HG03064 (cell line): Measurements from ENCODE around the gene ZMAT3.
"Not testable (repeated sequence)": the region's sequence is repeated elsewhere in the genome, so short reads cannot be mapped to it uniquely, and the experiment has no call there.

Source experiments
- ATAC-seq: cut with Tn5 transposase; IDR thresholded peaks from one replicate; pipeline ENCODE4 v1.9.1; 2021; ENCODE audit warnings: low read depth; ENCODE audit not compliant: unreplicated experiment

The ZMAT3 gene, protein sequence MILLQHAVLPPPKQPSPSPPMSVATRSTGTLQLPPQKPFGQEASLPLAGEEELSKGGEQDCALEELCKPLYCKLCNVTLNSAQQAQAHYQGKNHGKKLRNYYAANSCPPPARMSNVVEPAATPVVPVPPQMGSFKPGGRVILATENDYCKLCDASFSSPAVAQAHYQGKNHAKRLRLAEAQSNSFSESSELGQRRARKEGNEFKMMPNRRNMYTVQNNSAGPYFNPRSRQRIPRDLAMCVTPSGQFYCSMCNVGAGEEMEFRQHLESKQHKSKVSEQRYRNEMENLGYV

DNA sequence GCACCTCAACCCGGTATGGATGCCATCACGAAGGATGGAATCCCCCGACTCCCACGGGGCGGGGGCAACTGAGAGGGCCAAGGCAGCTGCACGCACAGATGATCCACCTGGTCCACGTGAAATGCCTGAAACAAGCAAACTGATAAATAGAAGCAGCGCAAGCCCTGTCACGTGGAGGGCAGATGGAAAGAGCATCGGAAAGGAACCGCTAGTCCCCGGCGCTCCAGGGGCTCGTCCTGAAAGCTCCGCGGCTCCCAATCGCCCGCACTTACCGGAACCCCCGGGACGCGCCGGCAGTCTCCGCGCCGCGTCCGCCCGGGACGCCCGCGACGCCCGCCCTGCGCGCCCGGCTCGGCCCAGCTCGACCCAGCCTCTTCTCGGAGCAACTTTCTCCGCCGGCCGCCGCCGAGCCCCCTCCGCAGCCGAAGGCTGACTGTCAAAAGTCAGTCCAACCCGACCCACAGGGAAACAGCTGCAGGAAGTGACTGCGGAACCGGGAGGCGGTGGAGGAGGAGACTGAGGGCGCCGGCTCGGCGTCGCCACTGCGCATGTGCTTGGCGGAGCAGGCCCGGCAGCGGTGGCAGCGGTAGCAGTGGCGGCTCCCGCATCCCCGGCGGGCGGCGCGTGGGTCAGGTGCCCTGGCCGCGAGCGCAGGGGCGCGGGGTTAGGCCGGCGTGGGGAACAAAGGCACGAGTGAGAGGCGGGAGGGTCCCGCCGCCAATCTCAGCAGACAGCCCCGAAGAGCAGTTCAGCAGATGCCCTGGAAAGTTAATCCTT is at the start of gene ZMAT3:
Gene ZMAT3, minus strand, starts transcription at position 487 of the 777 bp plus-strand sequence. CDS start 4,057 bp downstream, outside the sequence.
- ATAC-seq: peak; percentile 50

DNA sequence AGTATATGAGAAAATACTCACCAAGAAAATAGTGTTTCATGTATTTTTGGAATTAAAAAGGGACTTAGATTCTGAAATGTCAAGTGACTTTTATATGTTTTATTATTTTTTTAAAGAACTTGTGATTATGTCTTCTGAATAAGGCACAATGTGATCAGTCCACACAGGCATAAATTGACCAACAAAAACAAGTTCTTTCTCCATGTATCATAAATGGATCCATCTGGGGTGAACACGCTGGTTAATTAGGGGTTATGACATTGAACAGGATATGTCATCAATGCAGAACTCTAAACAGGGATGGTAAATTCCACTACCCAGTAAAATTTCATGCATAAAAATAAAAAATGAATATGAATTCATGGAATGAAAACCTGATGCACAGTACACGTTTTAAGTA is 45.2 kb upstream of the ZMAT3 start:
- ATAC-seq: no peak

DNA sequence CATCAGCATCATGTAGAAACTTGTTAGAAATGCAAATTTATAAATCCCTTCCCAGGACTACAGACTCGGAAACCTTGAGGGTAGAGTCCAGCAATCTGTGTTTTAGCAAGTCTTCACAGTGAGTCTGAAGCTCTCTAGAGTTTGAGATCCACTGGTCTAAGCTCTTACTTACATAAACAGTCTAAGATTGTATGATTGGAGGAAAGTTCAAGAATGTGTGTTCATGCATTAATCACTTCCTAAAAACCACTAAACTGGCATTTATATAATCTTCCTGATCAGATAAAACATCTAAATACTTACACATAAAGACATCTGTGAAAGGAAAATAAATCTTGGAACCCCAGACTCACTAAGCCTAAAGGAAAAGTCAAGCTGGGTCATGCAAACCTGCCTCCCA is 43.8 kb upstream of the ZMAT3 start:
- ATAC-seq: not testable (repeated sequence)

DNA sequence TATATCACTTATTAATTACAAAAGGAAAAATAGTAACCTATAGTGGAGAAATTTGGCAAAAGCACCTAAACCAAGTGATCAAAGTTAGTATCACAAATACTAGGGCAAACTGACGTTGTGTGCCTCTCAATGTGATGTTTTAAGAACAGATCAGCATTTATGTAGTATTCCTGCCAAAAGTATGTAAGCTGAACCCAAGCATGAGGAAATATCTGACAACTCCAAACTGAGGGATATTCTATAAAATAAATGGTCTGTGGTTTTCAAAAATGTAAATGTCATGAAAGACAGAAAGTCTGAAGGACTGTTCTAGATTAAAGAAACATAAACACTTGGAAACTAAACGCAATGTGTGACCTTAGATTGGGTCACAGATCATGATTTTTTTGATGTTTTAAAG is 42.3 kb upstream of the ZMAT3 start:
- no peak for ATAC-seq

DNA sequence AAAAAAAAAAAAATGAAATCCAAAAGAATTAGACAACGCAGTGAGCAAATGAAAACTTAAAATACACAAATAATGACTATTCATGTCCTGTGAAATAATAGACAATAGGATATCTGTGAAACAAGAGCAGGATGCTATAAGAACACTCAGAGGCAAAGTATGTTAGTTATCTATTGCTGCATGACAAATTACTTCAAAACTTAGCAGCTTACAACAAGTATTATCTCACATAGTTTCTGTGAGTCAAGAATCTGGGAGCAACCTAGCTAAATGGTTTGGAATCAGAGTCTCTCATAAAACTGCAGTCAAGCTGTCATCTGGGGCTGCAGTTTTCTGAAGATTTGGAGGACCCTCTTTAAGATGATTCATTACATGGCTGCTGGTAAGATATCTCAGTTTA is 36.5 kb upstream of the ZMAT3 start:
- no peak for ATAC-seq

DNA sequence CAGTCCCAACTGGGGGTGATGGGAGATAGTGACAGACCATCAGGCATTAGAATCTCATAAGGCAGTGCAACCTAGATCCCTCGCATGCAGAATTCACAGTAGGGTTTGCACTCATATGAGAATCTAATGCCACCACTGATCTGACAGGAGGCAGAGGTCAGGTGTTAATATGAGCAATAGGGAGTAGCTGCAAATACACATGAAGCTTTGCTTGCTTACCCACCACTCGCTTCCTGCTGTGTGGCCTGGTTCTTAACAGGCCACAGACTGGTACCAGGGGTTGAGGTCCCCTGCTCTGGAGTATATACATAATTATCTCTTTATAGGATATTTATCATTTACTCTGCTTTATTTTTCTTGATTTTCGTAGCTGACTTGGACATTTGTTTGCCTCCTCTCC is 36.0 kb upstream of the ZMAT3 start:
- ATAC-seq: no peak

DNA sequence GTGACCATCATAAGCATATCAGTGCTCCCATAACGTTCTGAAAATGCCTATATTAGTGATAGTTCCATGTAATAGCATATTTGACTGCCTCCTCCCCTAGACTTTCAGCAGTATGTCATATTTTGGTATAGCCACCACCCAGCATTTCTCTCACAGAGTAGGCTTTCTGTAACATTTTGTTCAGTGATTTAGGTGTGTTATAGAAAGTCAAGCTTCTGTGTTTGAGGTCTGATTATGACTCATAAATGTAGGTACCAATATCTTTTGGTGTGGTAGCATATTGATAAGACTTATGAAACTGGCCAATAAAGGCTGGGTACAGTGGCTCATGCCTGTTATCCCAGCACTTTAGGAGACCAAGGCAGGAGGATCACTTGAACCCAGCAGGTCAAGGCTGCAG is 34.3 kb upstream of the ZMAT3 start:
- no peak for ATAC-seq

DNA sequence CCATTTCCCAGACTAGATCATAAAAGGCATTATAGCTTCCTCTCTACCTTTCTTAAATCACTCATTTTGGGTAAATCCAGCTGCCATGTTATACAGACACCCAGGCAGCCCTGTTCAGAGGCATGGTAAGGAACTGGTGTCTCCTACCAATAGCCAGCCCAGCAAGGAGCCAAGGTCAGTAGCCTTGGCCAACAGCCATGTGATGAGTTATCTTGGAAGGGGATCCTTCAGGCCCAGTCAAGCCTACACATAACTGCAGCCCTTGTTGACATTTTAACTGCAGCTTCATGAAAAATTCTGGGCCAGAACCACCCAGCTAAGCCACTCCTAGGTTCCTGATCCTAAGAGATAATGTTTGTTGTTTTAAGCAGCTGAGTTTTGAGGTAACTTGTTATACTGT is 29.0 kb upstream of the ZMAT3 start:
- no peak for ATAC-seq

DNA sequence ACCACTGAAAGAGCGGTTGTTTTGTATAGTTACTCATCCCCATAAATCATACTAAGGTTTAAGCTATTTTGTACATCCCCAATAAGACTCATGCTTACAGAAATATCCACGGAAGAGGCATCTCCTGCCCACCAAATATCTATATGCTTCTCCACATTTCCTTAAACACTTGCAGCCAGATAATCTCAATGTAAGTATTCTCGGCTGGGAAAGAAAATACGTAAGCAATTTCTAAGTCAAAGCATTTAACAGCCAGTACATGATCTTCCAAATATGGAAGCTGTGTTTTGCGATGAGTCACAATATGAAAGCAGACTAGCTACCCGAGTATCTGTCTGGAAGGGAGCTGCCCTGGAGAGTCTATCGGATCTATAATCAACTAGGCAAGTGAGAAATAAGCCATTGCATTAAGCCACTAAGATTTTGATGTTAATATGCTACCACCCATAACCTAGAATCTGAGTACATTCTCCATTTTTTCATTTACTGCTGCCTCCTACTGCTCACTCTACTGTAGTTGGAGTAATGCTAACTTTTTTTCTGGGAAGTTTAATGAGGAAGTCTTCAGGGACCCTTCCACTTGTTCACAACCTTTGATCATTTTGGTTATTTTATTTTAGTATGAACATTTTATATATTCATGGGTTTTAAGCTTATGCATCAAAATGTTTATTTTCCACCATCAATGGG is 26.9 kb upstream of the ZMAT3 start:
- no peak for ATAC-seq

DNA sequence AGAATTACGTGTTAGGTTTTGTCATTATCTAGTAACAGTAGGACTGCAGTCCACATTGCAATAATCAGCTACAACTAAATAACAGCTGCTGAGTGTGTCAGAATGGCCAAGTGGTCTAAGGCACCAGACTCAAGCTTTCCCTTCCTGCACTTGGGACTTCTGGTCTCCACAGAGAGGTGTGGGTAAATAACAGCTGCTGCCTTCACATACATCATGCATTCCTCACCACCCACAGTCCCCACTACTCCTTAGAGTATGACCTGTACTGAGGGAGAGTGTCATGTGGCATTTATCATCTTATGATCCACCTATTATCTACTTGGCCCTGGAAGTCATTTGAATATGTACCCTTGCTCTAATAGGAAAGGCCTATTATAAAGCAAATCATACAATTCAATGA is 22.2 kb upstream of the ZMAT3 start:
- no peak for ATAC-seq

DNA sequence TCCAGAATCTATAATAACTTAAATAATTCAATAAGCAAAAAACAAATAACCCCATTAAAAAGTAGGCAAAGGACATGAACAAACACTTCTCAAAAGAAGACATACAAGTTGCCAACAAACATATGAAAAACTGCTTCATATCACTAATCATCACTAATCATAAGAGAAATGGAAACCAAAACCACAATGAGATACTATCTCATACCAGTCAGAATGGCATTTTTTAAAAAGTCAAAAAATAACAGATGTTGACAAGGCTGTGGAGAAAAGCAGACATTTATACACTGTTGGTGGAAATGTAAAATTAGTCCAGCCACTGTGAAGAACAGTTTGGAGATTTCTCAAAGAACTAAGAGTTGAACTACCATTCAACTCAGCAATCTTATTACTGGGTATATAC is 19.5 kb upstream of the ZMAT3 start:
- no peak for ATAC-seq

DNA sequence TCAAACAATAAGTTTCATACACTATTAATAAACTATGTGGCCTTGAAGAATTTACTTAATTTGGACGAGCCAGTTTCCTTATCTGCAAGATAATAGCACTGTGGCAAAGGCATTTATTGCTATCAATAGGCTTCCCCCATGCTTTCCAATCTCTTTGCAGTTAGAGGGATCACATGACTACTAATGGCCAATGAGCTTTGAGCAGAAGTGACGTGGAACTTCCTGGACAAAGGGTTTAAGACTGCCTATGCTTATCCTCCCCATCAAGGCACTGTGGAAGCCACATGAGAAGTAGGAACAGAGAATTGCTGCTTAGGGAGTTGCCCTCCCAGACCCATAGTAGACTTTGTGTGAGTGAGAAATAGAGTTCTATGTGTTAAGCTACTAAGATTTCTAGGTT is 16.7 kb upstream of the ZMAT3 start:
- no peak for ATAC-seq

DNA sequence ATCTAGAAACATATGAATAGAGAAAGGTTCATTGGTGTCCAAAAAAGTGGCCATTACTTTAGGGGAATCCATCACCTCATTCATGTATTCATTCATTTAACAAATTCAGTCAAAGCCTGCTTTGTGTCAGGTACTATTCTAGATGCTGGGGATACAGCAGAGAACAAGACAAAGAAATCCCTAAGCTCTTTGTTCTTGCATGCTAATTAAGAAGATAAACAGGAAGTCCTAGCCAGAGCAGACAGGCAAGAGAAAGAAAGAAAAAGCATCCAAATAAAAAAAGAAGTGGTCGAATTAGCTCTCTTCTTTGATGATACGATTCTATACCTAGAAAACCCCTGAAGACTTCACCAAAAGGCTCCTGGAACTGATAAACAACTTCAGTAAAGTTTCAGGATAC is 12.4 kb upstream of the ZMAT3 start:
- ATAC-seq: no peak

DNA sequence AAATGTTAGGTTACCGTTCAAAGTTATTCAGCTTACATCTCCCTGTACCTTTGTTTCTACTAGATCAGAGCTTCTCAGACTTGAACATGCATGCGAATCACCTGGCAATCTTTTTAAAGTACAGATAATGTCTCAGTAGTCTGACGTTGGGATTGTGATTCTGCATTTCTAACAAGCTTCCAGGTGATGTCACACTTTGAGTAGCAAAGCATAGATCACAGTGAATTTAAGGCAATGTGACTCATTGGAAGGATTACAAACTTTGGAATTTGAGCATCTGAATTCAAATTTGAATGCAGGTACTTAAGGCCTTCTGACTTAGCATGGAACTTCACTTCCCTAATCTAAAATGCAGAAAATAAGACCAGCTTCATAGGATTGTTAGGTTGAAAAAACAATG is 10.8 kb upstream of the ZMAT3 start:
- no peak for ATAC-seq

DNA sequence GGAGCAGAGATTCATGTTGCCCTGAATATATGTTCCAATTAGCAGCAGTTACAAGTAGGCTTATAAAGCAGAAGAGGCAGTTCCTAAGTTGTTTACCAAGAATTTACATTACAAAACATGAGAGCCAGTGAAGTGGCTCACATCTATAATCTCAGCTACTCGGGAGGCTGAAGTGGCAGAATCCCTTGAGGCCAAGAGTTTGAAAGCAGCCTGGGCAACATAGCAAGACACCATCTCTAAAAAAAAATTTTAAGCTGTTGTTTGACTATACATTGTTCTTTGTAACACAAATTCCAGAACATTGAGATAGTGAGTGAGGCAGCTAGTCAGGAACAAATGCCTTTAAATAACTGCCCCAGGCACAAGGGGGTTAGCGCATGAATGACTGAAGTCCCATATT is 10.3 kb upstream of the ZMAT3 start:
- ATAC-seq: no peak

DNA sequence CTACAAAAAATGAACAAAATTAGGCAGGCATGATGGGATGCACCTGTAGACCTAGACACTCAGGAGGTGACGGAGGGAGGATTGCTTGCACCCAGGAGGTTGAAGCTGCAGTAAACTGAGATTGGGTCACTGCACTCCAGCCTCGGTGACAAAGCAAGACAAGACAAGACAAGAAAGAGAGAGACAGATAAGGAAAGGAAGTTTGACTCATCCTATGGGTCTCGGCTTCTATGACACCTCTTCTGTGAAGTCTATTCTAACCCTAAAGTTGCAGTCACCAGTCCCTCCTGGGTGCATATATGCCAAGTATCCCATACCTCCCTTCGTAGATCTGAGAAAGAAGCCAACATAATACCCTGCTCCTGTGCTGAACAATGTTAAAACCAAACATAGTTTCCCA is 7.9 kb upstream of the ZMAT3 start:
- ATAC-seq: no peak

DNA sequence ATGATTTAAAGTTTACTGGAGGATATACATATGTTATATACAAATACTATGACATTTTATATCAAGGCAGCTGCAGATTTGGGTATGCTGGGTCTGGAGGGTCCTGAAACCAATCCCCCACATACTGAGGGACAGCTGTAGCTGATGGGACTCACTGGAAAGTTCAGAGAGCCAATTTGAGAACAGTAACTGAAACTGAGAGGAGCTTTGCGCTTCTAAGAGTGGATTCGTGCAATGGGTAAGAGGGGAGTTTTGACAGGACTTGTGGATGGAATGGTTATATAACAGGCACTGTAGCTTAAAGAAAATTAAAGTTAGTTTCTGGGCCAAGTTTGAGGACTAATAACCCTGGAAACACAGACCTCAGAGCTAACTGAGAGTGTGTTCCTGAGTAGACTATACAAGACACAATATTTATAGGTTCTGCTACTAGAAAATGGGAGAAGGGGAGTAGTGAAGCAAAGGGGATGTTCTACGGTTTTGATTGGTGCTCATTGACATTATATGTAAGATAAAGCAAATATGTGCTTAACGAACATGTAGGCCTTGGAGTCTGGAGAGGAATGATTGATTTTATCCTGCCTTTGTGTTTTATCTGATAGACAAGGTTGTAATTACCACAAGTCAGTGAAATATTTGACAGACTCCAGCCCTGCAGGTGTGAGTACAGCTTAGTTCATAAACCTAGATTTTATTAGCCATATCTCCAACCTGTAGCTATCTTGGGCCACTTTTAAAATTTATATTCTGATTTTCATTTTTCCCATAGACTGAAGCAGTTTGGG is 4.8 kb upstream of the ZMAT3 start:
- ATAC-seq: peak; percentile 37

DNA sequence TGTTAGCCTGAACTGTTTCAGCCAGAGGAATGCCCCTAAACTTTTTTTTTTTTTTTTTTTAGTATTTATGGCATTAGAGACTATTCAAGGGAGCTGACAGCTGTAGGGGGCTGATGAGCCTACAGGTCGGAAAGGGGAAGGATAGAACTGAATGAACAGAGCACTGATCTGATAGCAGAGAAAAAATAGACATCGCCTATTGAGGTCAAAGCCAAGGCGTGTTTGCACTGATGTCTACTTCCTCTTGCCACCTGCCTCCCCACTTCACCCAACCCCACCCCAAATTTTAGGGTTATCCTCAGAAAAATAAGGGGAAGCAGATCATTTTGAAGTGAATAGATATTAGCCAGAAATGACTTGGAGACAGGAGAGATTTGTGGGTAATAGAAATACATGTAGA is 3.0 kb upstream of the ZMAT3 start:
- no peak for ATAC-seq

DNA sequence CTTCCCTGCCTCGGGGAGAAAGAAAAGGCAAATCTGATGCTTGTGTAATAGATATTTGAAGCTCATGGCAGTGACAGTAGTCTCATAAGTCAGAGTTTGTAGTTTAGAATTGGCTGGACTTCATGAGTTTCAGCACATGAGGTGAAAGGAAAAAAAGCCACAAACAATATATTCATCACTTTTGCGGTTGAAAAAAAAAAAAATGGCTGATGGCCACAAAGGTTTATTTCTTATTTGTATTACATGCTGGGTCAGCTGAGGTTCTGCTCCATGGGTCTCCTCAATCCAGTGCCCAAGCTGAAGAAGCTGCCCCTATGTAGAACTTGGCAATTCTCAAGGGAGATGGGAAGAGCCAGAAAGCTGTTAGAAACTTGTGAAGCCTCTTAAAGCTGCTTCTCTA is 2.2 kb upstream of the ZMAT3 start:
- ATAC-seq: no peak

DNA sequence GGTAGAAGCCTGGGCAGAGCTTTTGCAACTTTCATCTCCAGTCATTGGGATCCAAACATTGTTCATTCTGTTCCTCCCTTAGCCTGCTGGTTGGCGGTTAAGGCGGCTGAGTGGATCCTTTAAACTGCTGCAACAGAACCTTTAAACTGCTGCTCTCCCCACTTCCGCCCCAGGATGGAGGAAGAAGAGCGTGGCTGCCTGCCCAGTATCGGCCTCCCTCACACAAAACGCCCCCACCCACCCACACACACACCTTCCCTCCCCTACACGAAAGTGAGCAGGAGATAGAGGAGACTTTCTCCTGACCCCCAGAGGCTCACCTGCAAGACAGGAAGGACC is 460 bp upstream of the ZMAT3 start:
- ATAC-seq: peak; percentile 27

DNA sequence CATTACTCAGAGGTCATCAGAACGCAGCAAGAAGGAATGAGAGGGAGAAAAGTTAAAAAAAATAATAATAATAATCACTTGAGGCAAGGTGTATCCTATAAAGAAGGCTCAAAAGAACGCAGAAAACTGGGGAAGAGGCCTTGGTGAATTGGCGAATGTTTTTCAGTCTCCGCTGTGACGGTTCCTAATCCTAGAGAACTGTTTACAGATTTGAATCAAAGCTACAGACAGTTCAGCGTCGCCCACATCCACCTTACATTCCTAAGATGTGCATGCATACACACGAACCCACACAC is 634 bp downstream of the ZMAT3 start:
- no peak for ATAC-seq
